GM21423 (cell line): ENCODE results near the gene OR13J1.
"Not testable (repeated sequence)": the region's sequence is repeated elsewhere in the genome, so short reads cannot be mapped to it uniquely, and the experiment has no call there.

ENCODE experiments used
- ATAC-seq: cut with Tn5 transposase; IDR thresholded peaks from one replicate; pipeline ENCODE4 v1.9.1; 2021; ENCODE audit warnings: mild to moderate bottlenecking, moderate library complexity; ENCODE audit not compliant: unreplicated experiment

Gene OR13J1

DNA sequence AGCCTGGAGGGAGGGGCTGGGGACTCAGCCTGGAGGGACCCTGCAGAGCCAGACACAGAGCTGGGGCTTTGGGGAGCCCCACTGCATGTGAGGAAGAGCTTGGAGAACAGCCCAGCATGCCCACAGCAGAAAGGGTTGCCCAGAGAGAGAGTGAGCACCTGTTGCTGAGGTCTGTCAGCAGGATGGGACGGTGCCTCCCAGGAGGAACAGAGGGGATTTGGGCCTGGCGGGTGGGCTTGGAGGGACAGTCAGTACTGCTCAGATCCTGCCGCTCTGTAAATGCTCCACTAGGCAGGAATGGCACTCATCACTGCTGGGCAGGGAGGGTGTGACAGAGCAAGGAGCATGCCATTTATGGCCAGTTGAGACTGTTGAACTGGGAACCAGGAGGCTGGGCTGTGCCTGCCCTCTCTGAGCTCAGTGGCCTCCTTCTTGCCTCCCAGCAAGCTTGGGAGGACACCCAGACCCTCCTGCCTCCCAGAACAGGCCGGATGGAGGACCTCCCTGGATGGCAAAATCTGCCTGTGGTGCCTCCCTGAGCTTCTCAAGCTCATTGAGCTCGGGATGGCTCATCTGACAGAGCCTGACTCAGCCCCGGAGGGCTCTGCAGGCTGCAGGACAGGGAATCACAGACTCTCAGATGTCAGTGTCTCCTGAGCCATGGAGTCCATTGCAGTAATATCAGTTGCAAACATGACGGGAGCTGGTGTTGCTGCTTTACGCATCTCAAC is 35.0 kb upstream of the OR13J1 start:
- ATAC-seq = no peak

- ATAC-seq = no peak
These were observed 34.1 kb upstream of the OR13J1 start for GRCh38 chr9:35904338-35904737.

- ATAC-seq = no peak
These were observed 32.8 kb upstream of the OR13J1 start for GRCh38 chr9:35903049-35903448.

DNA sequence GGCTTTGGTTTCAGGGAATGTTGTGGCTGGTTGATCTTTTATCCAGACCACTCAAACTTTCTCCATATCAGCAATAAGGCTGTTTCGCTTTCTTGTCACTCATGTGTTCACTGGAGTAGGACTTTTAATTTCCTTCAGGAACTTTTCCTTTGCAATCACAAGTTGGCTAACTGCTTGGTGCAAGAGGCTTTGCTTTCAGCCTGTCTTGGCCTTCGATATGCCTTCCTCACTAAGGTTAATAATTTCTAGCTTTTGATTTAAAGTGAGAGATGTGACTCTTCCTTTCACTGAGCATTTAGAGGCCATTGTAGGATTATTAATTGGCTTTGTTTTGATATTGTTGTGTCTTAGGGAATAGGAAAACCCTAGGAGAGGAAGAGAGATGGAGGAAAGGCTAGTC is 28.8 kb upstream of the OR13J1 start:
- ATAC-seq = no peak

- ATAC-seq = no peak
These were observed 28.1 kb upstream of the OR13J1 start for GRCh38 chr9:35898337-35898736.

GRCh38 chr9:35897376-35898099 is 27.3 kb upstream of the OR13J1 start:
- not testable (repeated sequence) for ATAC-seq

GRCh38 chr9:35896570-35896969 is 26.4 kb upstream of the OR13J1 start:
- no peak for ATAC-seq

DNA sequence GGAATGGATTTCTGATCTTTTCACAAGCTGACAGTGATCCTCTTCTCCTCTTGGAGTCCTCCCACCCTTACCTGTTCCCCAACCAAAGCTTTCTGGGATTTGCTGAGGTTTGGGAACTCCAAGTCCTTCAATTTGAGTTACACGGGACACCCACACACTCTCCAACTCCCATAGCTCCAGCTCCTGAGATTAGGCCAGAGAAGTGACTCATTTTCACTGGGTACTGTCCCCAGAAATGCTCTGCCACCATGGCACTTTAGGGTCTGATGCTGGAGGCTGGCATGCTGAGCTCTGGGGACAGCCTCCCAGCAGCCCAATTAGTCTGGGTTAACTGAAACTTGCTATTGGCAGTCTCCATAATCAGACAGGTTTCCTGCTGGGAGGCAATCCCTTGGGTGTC is 21.9 kb upstream of the OR13J1 start:
- no peak for ATAC-seq

GRCh38 chr9:35891646-35892045 is 21.4 kb upstream of the OR13J1 start:
- ATAC-seq = no peak

DNA sequence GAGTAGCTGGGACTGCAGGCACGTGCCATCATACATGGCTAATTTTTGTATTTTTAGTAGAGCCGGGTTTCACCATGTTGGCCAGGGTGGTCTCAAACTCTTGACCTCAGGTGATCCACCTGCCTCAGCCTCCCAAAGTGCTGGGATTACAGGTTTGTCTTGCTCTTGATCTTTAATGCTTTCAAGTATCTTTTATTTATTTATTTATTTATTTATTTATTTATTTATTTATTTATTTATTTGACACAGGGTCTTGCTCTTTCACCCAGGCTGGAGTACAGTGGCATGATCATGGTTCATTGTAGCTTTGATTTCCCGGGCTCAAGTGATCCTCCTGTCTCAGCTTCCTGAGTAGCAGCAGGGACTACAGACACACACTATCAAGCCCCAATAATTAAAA is 14.7 kb upstream of the OR13J1 start:
- ATAC-seq = not testable (repeated sequence)

DNA sequence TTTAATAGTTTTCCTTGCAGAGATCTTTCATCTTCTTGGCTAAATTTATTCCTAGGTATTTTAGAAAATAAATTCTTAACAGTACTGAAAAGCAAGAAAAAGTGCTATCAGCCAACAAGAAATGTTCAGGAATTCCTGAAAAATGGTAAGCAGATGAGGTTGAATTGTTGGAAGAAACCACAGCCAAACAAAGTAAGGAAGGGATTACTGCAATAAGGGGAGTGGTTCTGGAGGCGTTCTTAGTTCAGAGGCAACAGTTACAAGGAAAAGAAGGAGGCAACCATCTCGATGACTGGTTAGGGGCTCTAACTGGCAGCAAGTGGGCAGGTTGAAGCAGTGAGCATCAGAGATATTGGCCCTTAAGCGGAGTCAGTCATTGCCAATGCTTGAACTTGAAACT is 12.8 kb upstream of the OR13J1 start:
- ATAC-seq = no peak

GRCh38 chr9:35882263-35882848 is 12.2 kb upstream of the OR13J1 start:
- no peak for ATAC-seq

DNA sequence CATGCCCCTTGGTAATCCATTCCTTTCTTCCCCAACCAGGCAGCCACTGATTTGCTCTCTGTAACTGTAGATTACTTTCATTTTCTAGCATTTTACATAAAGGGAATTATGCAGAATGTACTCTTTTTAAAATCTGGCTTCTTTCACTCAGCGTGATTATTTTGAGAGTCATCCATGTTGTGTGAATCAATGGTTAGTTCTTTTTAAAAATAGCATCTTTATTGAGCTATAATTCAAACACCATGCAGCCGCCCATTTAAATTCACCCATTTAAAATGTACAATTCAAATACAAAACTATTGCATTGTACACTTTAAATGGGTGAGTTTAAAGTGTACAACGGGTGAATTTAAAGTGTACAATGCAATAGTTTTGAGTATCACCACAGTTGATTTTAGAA is 2.3 kb upstream of the OR13J1 start:
- ATAC-seq = no peak

DNA sequence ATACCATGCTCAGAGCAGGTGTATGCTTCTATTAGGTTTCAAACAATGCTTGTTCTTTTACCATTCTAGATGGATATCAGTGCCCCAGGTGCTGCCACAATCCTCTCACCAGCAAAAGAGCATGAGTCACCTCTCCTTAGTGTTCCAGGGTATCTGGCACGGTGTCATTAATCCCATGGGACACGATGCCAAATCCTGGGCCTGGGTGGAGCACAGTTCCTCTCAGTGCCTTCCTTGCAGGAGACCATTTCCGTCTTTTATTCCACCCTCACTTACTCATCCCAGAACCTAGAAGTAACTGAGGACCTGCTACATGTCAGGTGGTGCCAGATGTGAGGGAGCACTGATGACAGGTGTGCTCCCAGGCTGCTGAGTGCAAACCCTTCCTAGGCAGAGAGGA is 1.3 kb upstream of the OR13J1 start:
- ATAC-seq = no peak

GRCh38 chr9:35869621-35870216 is 482 bp downstream of the OR13J1 start:
- no peak for ATAC-seq

GRCh38 chr9:35868933-35869332 is 1.3 kb downstream of the OR13J1 start:
- no peak for ATAC-seq

DNA sequence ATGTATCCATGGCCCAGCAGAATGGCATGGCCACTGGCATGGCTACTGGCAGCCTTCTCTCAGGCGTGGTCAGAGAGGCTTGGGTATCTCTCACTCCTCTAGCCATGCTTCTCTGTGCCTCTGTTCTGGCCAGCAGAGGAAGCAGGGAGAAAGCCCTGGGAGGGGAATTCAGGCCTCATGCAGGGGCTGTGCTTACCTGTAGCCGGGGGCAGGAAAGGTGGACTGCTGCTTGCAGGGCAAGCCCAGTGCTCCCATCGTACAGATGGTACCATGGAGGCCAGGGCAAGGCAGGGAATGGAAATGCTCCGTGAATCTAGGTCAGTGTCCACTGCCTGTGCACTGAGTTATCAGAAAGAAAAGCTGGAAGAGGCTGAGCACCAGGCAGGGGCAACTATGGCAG is 2.7 kb downstream of the OR13J1 start:
- ATAC-seq = no peak

DNA sequence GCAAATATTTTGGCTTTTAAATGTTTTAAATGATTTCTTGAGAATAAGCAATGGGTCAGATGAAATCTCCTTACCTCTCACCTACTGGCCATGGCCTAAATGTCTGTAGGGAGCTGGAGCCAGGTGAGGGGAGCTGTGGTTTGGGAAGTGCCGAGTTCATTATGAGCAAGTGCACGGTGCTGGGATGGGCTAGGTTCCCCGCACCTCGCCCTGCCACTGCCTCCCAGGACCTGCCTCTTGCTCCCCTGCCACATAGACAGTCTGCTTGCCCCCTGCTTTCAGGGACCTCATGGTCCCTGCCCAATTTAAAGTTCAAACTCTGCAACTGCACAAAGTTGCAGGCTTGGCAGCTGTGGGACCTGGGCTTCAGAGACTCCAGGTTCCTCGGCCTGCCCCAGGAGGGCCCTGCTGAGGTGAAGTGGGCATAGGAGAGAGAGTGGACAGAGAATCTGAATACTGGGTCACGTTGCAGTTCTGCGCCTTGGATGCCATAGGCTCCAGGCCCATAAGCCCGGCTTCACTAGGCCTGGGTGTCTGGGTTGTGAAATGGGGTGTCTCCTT is 5.4 kb downstream of the OR13J1 start:
- ATAC-seq = no peak

GRCh38 chr9:35863583-35863982 is 6.6 kb downstream of the OR13J1 start:
- no peak for ATAC-seq

- ATAC-seq = no peak
These were observed 7.9 kb downstream of the OR13J1 start for GRCh38 chr9:35862328-35862727.

- no peak for ATAC-seq
These were observed 8.9 kb downstream of the OR13J1 start for GRCh38 chr9:35861161-35861897.
